Central memory CD8-positive, alpha-beta T cell (primary cell): Measurements from ENCODE around the gene SLC25A10.
A peak's percentile ranks its signal among the peaks of the same experiment; 100 is the strongest.

Experiments
- ATAC-seq: fragments of 150-1000 bp; cut with Tn5 transposase; replicated peaks from 2 replicates; pipeline ENCODE4 v1.10.0; 2022; ENCODE audit warnings: mild to moderate bottlenecking, moderate FRiP score, moderate number of reproducible peaks; ENCODE audit not compliant: poor library complexity, severe bottlenecking; ENCODE audit errors: extremely low read depth
- DNase-seq, 2 donors: peaks; one replicate each; pipeline ENCODE4 v3.0.0; 2021; ENCODE audit warnings: low spot score in 2 of 2
- H3K27ac Mint-ChIP-seq: one replicate; pipeline ENCODE4 v1.8.0; 2022; ENCODE audit warnings: low read depth, mild to moderate bottlenecking, moderate library complexity, mixed read lengths
- H3K27me3 Mint-ChIP-seq: one replicate; pipeline ENCODE4 v1.8.0; 2022; ENCODE audit warnings: mixed read lengths
- H3K36me3 Mint-ChIP-seq: one replicate; pipeline ENCODE4 v1.8.0; 2022; ENCODE audit warnings: mild to moderate bottlenecking, moderate library complexity, mixed read lengths; ENCODE audit not compliant: insufficient read depth
- H3K4me1 Mint-ChIP-seq: one replicate; pipeline ENCODE4 v1.8.0; 2022; ENCODE audit warnings: mixed read lengths
- H3K4me3 Mint-ChIP-seq: one replicate; pipeline ENCODE4 v1.8.0; 2022; ENCODE audit warnings: mild to moderate bottlenecking, moderate library complexity, mixed read lengths
- H3K9me3 Mint-ChIP-seq: one replicate; pipeline ENCODE4 v1.8.0; 2022; ENCODE audit warnings: mixed read lengths

The SLC25A10 gene

DNA sequence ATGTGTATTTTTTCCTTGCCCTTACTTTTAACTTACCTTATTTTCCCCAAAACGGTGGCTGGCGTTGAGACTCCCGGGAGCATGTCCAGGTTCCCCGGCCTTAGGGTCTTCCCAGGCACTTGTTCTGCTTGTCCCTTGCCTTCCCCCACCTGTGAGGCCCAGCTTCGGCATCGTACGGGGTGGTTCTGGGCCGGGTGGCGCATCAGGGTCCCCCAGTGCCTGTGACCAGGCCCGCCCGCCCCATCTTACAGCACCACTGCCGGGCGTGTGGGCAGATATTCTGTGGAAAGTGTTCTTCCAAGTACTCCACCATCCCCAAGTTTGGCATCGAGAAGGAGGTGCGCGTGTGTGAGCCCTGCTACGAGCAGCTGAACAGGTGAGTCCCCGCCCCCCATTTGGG is 20.9 kb upstream of the SLC25A10 start:
- Mint-ChIP-seq H3K27me3 (no peaks in the 10 kb centered on the region), H3K9me3 (no peaks in the 10 kb centered on the region), H3K4me1 (peaks cover 25% of the 10 kb centered on the region), H3K4me3 (no peak overlapping the region), H3K27ac (no peak overlapping the region), H3K36me3 (peaks cover 25% of the 10 kb centered on the region)
- ATAC-seq (no peak), DNase-seq (no peak)

GRCh38 chr17:81691608-81692007 is 20.5 kb upstream of the SLC25A10 start:
- Mint-ChIP-seq H3K4me3 (no peak overlapping the region), H3K27ac (no peak overlapping the region), H3K27me3 (no peaks in the 10 kb centered on the region), H3K36me3 (peaks cover 23% of the 10 kb centered on the region), H3K4me1 (peaks cover 22% of the 10 kb centered on the region), H3K9me3 (no peaks in the 10 kb centered on the region)
- DNase-seq (no peak), ATAC-seq (no peak)

DNA sequence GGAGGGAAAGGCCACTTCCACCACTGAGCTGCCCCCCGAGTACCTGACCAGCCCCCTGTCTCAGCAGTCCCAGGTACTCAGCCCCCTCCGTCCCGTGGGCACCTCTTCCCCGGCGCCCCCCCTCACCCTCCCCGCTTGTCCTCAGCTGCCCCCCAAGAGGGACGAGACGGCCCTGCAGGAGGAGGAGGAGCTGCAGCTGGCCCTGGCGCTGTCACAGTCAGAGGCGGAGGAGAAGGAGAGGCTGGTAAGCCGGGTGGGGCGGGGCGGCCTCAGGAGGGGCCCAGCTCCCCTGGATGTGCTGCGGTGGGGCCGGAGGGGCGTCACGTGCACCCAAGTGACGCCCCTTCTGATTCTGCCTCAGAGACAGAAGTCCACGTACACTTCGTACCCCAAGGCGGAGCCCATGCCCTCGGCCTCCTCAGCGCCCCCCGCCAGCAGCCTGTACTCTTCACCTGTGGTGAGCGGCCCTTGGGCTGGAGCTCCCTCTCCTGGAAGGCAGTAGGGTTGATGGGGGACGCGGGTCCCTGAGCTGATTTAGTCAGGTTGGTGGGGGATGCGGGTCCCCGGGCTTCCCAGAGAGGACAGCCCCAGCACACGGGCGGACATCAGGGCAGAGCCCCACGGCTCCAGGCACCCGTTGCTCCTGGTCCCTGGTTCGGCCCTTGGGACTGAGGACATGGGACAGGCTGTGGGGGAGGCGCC is 18.4 kb upstream of the SLC25A10 start:
- DNase-seq (no peak), ATAC-seq (no peak)
- Mint-ChIP-seq H3K4me3 (no peak overlapping the region), H3K27me3 (no peaks in the 10 kb centered on the region), H3K27ac (no peak overlapping the region), H3K4me1 (peaks cover 15% of the 10 kb centered on the region), H3K36me3 (peaks cover 25% of the 10 kb centered on the region), H3K9me3 (no peaks in the 10 kb centered on the region)

- ATAC-seq (no peak), DNase-seq (no peak)
- H3K9me3 Mint-ChIP-seq, result no peaks in the 10 kb centered on the region
- H3K36me3 Mint-ChIP-seq, result peaks cover 24% of the 10 kb centered on the region
- peaks cover 4% of the 10 kb centered on the region for H3K4me1 Mint-ChIP-seq
- H3K4me3 Mint-ChIP-seq, result no peak overlapping the region
- no peaks in the 10 kb centered on the region for H3K27me3 Mint-ChIP-seq
- H3K27ac Mint-ChIP-seq, result no peak overlapping the region
Observed at GRCh38 chr17:81694810-81695209, 17.3 kb upstream of the SLC25A10 start.

DNA sequence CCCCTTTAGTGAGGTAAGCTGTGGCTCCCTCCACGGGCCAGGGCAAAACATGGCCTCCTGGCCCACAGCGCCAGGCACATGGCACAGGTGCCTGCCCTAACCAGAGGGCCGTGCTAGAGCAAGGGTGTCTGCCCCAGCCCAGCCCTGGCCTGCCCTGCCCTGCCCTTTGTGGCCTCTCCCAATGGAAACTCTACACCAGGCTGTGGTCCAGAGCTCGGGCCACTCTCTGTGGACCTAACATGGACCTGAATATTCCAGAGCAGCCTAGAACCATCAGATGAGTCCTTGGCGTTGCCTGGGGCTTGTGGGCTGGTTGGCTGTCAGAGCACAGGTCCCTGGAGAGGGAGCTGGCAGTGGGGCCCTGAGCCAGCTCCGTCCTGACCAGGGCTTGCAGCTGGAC is 16.9 kb upstream of the SLC25A10 start:
- ATAC-seq (no peak), DNase-seq (no peak)
- Mint-ChIP-seq H3K9me3 (no peaks in the 10 kb centered on the region), H3K27me3 (no peaks in the 10 kb centered on the region), H3K4me3 (no peak overlapping the region), H3K4me1 (no peaks in the 10 kb centered on the region), H3K27ac (no peak overlapping the region), H3K36me3 (peaks cover 24% of the 10 kb centered on the region)

DNA sequence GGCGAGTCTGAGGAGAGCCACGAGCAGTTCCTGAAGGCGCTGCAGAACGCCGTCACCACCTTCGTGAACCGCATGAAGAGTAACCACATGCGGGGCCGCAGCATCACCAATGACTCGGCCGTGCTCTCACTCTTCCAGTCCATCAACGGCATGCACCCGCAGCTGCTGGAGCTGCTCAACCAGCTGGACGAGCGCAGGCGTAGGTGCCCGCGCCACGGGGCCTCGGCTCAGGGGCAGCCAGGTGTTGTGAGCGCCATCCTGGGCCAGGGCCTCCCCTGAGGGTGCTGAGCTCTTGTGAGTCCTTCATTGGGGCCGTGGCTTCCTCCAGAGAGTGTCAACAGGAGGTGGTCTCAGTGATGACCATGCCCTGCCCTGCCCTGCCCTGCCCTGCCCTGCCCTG is 16.3 kb upstream of the SLC25A10 start:
- Mint-ChIP-seq H3K27ac (no peak overlapping the region), H3K9me3 (no peaks in the 10 kb centered on the region), H3K4me1 (peaks cover 3% of the 10 kb centered on the region), H3K4me3 (no peak overlapping the region), H3K36me3 (peaks cover 29% of the 10 kb centered on the region), H3K27me3 (no peaks in the 10 kb centered on the region)
- DNase-seq, result no peak
- ATAC-seq, result no peak

DNA sequence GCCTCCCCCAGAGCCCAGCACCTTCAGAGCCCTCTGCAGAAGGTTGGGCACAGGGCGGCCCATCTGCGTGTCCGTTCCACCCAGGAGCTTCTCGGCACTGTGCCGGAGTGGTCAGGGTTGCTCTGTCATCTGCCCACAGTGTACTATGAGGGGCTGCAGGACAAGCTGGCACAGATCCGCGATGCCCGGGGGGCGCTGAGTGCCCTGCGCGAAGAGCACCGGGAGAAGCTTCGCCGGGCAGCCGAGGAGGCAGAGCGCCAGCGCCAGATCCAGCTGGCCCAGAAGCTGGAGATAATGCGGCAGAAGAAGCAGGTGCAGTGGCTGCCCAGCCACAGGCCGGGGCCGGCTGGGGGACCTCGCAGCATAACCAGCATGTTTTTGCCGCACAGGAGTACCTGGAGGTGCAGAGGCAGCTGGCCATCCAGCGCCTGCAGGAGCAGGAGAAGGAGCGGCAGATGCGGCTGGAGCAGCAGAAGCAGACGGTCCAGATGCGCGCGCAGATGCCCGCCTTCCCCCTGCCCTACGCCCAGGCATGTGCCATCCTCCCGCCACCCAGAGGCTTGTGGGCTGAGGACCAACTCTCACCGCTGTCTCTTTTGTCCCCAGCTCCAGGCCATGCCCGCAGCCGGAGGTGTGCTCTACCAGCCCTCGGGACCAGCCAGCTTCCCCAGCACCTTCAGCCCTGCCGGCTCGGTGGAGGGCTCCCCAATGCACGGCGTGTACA is 15.7 kb upstream of the SLC25A10 start:
- Mint-ChIP-seq H3K9me3 (no peaks in the 10 kb centered on the region), H3K4me3 (no peak overlapping the region), H3K27me3 (no peaks in the 10 kb centered on the region), H3K36me3 (peaks cover 27% of the 10 kb centered on the region), H3K4me1 (peaks cover 8% of the 10 kb centered on the region), H3K27ac (peak overlapping the region; percentile 25)
- no peak for DNase-seq
- no peak for ATAC-seq

DNA sequence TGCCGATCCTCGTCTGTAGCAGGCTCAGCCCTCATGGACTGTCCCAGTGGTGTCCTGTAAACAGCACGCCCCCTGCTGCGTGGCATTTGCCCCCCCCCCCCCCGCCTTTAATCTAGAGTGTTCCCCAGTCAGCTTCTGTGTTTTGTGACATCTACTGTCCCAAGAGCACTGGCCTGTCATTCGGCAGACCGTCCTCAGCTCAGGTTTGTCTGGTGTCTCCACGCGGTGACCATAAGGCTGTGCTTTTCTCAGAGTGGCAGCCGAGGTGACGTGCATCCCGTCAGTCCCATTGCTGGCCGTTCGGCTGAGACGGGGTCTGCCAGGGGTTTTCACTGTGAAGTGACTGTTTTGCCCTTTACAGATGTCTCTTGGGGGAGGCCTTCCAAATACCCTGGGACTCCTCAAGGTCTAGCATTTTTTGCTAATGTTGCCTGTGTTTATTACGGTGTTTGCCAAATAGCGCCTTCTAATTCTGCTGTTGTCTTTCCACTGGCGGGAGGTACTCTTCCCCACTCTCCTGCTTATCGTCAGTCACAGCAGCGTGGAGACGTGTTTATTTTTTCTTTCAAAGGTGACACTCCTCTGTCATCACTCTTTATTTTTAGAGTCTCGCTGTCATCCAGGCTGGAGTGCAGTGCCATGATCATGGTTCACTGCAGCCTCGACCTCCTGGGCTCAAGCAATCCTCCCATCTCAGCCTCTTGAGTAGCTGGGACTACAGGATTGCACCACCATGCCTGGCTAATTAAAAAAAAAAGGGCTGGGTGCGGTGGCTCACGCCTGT is 14.6 kb upstream of the SLC25A10 start:
- DNase-seq (no peak), ATAC-seq (no peak)
- peaks cover 17% of the 10 kb centered on the region for H3K4me1 Mint-ChIP-seq
- H3K9me3 Mint-ChIP-seq, result no peaks in the 10 kb centered on the region
- H3K27ac Mint-ChIP-seq, result peak overlapping the region; percentile 25
- peaks cover 22% of the 10 kb centered on the region for H3K36me3 Mint-ChIP-seq
- H3K27me3 Mint-ChIP-seq, result no peaks in the 10 kb centered on the region
- no peak overlapping the region for H3K4me3 Mint-ChIP-seq

DNA sequence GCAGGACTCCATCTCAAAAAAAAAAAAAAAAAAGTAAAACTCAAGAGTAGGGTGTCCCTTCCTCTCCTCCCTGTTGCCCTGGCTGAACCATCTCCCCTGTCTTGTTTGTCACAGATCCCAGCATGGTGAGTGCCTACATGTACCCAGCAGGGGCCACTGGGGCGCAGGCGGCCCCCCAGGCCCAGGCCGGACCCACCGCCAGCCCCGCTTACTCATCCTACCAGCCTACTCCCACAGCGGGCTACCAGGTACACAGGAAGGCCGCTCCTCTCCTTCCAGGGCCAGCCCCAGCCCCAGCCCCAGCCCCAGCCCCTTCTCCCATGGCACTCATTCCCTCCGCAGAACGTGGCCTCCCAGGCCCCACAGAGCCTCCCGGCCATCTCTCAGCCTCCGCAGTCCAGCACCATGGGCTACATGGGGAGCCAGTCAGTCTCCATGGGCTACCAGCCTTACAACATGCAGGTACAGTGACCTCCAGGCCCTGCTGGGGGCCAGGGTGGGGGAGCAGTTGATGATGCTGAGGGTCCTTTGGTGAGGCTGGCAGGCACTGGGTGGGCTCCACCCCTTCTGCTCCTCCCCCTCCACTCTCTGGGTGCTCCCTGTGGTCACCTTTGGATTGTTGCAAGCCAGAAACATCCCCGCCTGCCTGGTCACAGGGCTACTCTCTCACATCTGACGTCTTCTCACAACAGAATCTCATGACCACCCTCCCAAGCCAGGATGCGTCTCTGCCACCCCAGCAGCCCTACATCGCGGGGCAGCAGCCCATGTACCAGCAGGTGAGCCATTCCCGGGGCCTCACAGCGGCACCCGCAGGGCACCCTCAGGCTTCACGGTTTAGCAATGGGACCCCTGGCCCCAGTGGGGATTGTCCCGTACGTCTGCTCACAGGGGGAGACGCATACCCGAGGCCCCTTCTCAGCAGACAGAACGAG is 11.5 kb upstream of the SLC25A10 start:
- no peak for ATAC-seq
- Mint-ChIP-seq H3K9me3 (no peaks in the 10 kb centered on the region), H3K36me3 (peaks cover 40% of the 10 kb centered on the region), H3K4me1 (peaks cover 24% of the 10 kb centered on the region), H3K27me3 (no peaks in the 10 kb centered on the region), H3K4me3 (peak overlapping the region; percentile 91), H3K27ac (peak overlapping the region; percentile 95)
- no peak for DNase-seq

- peaks cover 29% of the 10 kb centered on the region for H3K4me1 Mint-ChIP-seq
- H3K27me3 Mint-ChIP-seq, result no peaks in the 10 kb centered on the region
- peak overlapping the region; percentile 91 for H3K4me3 Mint-ChIP-seq
- H3K36me3 Mint-ChIP-seq, result peaks cover 42% of the 10 kb centered on the region
- ATAC-seq, result no peak
- H3K27ac Mint-ChIP-seq, result peak overlapping the region; percentile 95
- no peak for DNase-seq
- no peaks in the 10 kb centered on the region for H3K9me3 Mint-ChIP-seq
Observed at GRCh38 chr17:81701288-81702071, 10.6 kb upstream of the SLC25A10 start.

DNA sequence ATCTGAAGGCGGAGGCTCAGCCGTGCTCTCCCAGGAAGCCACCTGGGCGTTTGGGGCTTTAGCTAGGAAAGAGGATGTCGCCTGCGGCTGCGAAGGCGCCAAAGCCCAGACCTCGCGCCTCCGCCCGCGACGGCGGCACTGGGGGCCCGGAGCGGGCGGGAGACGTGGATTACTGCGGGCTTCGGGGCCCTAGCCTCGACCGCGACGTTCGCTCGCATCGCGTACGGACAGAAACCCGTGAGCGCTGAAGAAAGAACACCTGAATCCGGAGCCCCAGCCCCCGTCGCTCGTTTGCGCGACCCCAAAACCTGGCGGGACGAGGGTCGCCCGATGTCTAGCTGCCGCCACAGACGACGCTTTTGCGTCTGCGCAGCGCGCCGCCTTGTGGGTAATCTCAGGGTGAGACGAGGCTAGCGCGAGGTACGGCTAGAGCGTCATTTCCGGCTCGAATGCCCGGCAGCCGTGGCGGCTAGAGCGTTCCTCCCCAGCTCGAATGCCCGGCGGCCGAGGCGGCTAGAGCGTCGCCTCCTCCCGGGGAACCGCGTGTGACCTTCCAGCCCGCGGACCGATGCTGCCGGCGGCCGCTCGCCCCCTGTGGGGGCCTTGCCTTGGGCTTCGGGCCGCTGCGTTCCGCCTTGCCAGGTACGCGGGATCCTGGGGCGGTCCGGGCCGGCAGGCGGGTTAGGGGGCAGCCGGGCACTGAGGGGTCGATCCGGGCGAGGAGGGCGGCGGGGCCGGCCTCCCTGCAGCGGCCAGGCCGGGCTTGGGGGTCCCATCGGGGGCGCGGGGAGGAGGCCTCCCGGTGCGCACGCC is 8.9 kb upstream of the SLC25A10 start, which contains the start of gene MRPL12:
Gene MRPL12, plus strand, starts transcription at position 434 of the 813 bp plus-strand sequence. Its CDS starts 135 bp downstream, at position 569.
- Mint-ChIP-seq H3K27me3 (no peaks in the 10 kb centered on the region), H3K36me3 (peaks cover 44% of the 10 kb centered on the region), H3K4me3 (peak within 1 kb of the TSS; percentile 91), H3K9me3 (no peaks in the 10 kb centered on the region), H3K27ac (peak within 1 kb of the TSS; percentile 95), H3K4me1 (peaks cover 34% of the 10 kb centered on the region)
- ATAC-seq (peak; percentile 89), DNase-seq (peak; percentile 71 to 78)
